Kidney tubule cell (primary cell): ENCODE data around the gene SCAI.
A peak's percentile ranks its signal among the peaks of the same experiment; 100 is the strongest.
"Not testable (repeated sequence)": the region's sequence is repeated elsewhere in the genome, so short reads cannot be mapped to it uniquely, and the experiment has no call there.

Source experiments
- DNase-seq: peaks from one replicate; pipeline ENCODE4 v3.0.0-alpha.2; 2018; ENCODE audit warnings: low spot score

SCAI gene

DNA sequence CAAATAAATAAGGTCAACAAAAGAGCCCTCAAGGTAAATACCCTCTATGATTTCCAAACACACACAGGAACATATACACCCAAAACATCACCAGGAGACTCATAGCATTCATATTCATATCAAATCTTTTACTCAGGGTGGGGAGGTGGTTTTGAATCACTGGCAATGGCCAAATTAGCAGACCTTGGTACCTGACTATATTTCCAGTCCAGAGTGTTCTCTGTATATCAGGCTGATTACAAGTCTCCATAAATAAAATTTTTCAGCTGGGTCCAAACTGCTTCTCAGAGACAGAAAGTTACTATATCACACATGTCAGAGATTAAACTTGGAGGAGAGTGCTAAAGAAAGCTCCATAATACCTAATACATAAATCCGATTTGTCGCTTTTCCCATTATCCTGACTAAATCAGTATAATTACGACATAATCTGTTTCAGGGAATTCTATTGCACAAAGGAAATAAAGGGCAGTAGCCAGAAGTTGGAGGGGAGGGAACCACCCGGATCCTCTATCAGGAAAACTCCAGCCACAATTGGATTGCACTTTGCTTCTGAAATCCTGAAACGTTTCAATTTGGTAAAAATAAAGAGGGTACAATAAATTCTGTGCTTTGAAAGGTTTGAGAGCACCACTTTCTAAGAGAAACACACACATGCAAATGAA, 195.5 kb downstream of the SCAI start:
- DNase-seq: no peak

DNA sequence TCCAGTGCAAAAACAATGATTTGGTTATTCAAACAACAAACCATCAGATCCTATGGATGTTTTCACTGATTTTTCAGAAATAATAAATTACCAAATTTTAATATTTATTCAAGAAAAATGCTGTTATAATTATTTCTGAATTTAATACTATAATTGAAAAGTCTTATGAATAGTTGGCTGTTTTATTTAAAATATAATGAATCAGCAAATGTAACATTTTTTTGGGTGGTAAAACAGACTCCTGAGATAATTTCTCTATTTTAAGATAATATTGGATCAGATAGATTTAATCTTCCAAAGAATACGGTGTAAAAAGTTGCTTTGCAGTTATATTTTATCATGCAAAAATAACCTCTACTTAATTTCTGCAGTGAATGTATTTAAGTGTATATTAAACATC, 197.2 kb downstream of the SCAI start:
- DNase-seq: no peak

DNA sequence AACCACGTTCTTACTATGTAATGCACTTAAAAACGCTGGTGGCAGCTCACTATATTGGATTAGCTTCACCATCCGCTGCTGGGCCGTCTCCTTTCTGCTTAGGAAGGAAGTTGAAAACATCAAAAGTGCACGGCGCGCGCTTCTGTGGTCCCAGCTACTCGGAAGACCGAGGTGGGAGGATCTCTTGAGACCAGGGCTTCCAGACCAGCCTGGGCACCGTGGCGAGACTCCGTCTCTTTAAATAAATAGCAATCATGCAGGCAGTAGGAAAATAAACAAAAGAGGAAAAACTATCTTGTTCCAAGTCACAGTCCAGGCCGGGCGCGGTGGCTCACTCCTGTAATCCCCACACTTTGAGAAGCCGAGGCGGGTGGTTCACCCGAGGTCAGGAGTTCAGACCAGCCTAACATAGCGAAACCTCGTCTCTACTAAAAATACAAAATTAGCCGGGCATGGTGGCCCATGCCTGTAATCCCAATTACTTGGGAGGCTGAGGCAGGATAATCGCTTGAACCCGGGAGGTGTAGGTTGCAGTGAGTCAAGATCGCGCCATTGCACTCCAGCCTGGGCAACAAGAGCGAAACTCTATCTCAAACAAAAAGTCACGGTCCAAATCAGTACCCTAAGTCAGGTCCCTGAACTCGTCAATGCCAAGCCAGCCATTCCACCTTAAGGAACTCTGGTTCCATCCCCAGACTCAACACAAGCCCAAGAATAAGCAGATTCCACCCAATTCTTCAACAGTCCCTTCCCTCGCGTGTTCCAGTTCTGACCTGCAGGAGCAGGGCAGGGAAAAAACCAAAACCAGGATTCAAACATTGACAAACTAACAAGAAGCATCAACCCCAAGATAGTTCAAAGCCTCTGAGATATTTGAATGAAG, 201.4 kb downstream of the SCAI start:
- peak; percentile 58 for DNase-seq

DNA sequence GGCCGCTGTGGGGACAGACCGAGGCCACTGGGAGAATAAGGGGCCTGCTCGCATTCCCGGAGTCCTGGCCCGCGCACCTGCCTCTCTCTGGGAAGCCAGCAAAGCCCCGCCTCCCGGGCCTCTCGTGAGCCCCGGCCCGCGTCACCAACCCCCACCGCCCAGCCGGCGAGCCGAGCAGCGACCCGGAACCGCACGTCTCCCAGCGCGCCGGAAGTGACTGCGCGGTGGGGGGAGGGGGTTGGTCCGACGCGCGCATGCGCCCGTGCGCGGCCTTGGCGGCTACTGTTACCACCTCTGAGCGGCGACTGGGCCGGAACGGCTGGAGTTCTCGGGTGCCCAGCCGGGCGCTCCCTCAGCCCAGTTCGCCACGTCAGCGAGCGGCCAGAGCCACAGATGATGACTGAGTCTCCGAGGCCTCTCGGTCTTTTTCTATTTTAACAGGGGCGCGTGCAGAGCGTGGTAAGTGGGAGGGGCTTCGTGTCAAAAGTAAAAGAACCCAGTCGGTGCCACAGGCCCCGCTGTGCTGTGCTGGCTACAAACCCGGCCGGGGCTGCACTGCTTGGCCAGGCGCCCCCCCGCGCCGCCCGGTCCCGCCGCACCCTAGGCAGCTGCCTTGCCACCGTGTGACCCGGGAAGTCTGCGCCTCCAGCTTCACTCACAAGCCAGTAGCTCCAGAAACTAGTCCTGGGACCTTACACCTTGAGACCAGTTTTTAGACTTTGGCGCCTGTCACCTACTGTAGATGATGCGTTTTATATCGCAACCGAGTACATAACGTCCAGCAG, 202.2 kb downstream of the SCAI start, which contains the start of gene GOLGA1:
GOLGA1 (minus strand) TSS at position 190 of the 785 bp plus-strand sequence. CDS start 2,372 bp downstream, outside the sequence.
- peak; percentile 96 for DNase-seq

DNA sequence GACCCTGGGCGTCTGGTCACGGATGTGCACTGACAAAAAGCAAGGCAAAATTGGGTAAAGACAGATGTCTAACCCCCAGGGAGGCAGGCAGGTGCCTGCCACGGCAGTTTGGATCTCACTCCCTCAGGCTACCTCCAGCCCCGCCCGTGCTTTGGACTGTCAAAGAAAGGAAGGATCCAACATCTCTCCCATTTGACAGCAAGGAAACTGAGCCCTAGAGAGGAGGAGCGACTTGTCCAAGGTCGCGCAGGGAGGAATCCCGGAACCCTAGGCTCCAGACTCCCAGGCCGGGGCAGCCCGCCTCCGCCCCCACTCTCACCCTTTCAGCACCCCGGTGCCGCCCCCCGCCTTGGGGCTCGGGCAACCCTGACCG, 202.8 kb downstream of the SCAI start:
- no peak for DNase-seq

DNA sequence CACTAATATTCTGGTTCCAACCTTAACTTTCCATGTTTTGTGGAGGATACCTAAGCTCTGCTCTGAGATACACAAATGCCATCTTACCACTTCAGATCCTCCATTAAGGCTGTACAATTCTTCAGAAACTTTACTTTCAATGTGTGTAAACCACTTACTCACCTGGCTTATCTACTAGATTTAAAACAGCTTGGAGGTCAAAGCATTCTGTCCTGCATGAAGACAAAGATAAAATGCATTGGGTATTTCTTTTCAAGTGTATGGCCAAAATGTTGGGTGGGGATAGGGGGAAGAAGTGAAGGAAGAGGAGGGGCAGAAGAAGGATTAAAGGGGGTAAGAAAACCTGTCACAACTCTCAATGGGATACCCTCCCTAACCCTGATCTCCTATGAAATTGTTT, 203.4 kb downstream of the SCAI start:
- DNase-seq: no peak

DNA sequence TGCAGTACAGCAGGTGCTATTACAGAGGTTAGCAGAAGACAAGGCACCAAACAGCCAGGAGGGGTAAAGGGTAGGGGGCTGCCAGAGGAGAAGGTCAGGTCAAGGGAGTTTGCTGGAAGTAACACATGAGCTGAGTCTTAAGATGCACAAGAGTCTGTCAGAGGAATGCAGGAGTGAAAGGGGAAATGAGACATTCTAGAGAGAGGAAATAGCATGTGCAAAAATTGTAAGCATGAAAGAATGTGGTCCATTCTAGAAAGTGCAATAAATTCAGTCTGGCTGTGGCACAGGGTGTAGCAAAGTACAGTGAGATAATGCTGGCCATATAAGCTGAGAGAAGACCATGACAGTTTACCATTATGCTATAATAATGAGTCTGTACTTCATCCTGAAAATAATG, 209.0 kb downstream of the SCAI start:
- peak; percentile 58 for DNase-seq

DNA sequence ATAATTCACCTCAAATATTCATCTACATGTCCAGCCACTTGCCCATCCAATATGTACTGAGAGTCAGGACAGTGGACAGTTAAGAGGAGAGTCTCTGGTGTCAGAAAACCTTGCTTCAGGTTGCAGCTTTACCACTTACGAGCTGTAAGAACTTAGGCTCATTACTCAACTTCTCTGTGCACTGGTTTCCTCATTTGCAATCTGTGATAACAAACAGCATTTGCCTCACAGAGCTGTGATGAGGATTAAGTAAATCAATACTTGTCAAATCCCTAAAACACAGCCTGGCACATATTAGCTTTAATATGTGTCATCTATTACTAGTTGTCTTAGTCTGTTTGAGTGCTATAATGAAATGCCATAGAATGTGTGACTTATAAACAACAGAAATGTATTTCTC, 211.0 kb downstream of the SCAI start:
- no peak for DNase-seq

DNA sequence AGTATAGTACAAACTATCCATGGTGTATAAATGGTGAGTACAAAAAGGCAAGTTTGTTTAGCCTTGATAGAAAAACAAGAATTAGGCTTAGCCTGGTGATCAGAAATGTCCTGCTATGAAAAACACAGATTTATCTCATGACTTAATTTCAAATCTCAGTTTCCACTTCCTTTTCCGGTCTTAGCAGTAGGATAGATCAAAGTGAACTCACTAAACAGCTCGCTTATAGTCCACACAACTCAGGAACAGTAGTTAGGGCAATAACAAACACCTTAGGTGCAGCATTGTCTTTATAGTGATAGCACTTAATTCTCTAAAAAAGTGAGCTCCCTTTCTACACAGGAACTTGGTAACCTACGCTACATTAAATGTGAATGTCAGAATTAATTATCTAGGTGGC, 213.9 kb downstream of the SCAI start:
- DNase-seq: no peak

DNA sequence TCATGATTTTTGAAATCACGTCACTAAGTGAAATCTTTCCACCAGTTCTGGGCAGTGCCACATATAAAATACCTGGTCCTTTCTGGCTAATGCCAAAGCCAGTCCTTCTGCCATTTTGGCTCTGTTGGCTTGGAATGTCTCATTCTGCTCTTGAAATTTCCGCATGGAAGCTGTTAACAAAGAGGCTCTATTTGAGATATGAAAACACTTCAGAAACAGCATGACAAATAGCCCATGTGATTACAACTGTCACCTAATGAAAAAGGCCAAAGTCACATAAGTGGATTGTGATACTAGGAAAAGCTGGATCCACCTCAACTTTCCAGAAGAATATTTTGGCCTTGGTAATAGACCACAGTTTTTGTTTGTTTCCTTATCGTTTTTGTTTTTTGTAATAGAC, 215.2 kb downstream of the SCAI start:
- no peak for DNase-seq

DNA sequence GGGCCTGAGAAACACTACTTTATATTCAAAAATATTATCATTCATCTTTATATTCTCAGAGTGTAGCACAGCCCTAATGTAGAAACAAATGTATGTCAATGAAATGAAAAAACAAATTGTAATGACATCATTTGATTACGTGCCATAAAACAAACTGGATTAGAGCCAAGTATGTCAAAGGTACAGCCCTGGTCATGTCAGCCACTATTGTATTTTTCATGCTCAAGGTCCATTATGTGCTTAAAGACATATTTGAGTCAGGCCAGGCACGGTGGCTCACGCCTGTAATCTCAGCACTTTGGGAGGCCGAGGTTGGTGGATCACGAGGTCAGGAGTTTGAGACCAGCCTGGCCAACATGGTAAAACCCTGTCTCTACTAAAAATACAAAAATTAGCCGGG, 222.9 kb downstream of the SCAI start:
- not testable (repeated sequence) for DNase-seq

DNA sequence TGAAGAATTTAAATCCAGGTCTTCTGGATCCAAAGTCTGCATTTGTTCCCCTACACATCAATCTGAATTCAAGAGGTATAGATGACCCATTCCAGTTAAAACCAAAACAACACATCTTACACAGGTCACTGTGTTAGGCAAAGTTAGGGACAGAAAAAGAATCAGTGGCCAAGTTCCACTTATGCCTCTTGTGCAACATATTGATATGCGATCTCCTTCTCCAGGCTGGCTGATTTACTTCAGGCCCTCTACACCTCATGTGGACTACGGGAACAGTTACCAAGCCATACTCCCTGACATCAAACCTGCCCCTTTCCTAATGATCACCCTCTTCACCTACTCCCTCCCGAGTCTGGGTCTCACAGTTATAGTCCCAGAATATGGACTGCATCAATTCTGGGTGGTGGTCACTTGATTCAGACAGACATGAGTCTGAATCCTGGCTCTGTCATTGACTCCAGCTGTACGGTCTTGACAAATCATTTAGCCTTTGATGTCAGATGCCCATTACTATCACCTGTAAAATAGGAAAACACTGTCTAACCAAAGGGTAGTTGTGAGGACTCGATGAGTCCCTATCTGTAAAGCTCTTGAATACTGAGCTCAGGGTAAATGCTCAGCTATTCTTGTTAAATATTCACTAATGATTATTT, 228.4 kb downstream of the SCAI start:
- DNase-seq: no peak

DNA sequence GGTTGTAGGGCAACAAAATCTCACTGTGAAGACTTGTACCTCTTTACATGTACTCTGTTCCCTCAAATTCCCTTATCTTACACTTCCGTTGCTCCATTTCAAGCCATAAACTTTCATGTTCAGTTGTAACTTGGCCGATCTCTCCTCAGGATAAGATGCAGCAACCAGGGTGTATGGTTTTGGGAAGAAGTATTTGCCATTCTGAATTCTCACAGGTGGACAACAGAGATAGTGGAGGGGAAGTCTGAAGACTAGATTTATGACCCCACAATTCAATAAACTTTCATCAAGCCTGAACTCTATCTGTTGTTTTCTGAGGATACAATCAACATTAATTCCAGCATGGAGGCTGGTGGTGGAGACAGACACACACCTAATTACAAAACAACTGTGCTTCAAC, 229.9 kb downstream of the SCAI start:
- DNase-seq: no peak

DNA sequence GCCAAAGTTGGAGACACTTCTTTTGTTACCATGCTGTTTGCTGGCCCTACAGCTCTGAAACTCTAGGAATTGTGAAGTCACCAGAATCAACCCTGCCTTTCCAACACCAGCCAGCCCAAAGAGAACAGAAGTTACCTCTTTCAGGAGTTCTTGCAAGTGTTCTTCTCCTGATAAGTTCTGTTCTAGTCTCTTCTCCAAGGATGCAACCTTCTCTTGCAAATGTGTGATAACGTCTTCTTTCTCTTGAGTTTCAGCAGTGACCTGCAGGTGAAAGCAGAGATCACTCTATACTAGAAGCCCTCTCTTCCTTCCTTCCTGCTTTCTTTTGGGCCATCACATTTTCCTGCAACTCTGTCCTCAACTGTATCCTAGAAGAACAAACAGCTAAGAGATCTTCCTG, 231.6 kb downstream of the SCAI start:
- DNase-seq: no peak

DNA sequence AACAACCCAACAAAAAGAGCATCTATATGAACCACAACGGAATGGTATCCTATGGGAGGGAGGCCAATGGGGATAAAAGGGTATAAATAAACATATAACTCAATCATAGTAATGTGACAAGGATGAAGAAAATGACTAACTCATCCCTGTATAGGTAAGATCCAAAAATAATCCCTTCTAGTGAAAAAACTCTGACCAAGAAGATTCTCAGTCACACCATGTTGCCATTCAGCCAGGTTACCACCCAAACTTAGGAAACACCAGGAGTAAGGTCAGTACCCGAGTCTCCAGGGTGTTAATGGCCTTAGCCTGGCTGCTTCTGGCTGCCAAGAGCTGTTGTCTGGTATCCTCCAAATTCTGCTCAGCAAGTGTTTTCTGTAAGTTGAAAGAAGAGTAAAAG, 235.2 kb downstream of the SCAI start:
- DNase-seq: no peak

DNA sequence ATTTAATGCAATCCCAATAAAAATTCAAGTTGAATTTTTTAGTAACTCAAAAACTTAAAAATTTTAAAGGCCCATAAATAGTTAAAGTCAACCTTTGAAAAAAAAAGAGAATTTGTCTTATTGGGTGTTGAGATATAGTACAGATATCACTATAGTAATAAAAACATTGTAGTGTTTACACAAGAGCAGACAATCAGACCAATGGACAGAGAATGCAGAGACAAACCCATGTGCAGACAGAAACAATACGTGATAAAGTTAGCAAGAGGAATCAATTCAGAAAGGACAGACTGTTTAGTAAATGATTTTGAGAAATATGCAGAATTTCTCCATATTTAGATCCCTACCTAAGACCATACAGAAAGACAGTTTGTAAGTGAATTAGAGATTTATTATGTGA, 236.4 kb downstream of the SCAI start:
- DNase-seq: no peak

DNA sequence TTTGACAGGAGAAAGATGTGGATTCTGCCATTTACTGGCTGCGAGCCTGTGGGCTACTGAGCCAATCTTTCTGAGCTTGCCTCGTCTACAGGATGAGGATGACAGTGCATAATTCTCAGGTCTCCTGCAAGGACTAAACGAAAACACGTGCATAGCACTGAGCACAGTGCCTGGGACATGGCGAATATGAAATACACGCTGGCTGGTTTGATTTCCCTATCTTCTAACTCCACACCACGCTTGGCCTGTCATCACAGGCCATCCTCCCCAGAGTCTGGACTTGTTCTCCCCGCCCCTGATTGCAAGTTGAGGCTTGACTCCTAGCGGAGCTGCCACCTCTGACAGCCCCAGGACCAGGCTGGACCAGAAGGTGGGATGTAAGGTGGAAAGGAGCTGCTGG, 243.5 kb downstream of the SCAI start:
- DNase-seq: no peak

DNA sequence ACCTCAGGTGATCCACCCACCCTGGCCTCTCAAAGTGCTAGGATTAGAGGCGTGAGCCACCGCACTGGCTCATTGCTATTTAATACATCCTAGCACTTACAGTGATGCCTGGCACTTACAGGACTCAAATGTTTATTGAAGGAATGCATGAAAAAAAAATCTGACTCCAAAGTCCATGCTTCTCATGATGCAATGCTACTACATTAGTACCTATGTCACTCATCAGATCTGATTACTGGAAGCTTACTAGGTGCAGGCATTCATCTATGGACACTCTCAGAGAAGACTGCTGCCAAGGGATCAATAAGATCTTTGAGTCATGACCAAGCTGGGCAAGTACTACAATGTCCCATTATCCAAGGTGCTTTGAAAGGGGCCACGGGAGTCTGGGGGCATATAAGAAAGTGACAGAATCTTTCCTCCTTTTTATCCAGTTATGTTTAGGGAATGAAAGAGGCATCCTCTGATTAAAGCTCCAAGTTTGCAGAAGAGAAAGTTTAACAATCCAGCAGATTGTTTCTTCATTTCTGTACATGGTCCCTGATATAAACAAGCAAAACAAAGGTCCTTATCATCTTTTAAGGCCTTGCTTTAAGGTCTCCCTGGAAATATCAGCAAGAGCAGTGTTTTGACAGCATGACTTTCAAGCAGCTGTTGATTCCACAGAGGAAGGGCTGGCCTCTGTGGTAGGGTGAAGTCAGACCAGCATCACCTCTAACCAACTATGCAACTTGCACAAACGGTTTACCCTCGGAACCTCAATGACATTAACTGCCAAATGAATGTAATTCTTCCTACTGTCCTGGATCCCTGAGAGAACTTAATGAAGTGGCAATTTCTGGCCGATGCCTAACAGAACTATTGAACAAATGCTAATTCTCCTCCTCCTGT, 245.5 kb downstream of the SCAI start:
- no peak for DNase-seq

DNA sequence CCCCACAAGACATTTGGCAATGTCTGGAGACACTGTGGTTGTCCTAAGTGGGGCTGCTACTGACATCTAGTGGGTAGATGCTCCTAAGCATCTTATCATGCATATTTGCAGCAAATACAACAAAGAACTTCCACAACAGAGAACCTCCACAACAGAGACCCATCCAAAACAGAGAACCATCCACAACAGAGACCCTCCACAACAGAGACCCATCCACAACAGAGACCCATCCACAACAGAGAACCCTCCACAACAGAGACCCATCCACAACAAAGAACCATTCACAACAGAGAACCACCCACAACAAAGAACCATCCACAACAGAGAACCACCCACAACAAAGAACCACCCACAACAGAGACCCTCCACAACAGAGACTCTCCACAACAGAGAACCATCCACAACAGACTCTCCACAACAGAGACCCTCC, 248.6 kb downstream of the SCAI start:
- peak; percentile 39 for DNase-seq

DNA sequence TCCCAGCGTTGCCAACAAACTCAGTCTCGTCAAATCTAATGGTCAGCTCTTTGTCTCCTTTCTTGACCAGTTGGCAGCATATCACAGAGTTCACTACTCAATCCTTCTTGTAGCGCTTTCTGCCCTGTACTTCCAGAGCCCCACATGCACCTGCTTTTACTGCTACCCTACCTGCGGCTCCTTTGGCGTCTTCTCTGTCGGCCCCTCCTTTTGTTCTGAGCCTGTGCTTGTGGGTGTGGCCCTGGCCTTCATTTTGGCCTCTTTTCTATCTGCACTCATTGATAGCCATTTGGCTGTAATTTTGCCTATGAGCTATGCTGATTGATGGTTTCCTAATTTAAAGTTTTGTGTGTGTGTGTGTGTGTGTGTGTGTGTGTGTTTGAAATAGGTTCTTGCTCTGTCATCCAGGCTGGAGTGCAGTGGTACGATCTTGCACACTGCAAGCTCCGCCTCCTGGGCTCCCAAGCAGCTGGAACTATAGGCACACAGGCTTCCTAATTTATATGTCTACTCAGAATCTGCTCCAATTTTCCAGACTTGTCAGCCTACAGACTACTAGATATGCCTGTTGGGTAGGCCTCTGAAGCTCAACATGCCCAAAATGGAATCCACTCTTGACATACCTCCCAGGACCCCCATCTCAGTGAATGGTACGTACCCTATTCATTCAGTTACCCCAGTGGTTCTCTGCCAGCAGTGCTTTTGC, 249.1 kb downstream of the SCAI start:
- no peak for DNase-seq
